Body of pancreas (tissue), 4 donors: Measurements from ENCODE around the gene LRFN2.

ENCODE experiments used
- POLR2A ChIP-seq, 3 donors: fragments of 450-650 bp; IDR thresholded peaks; one replicate each; pipeline ENCODE4 v1.6.1; 2016; ENCODE audit warnings: antibody characterized with exemption in 3 of 3, mild to moderate bottlenecking in 2 of 3
- TF ChIP-seq, protein P1 (sequence below), 7 experiments: fragments of 450-650 bp in 4 of 7; fragments of 200-600 bp in 3 of 7; sonication (generic) in 3 of 7; IDR thresholded peaks; one replicate each; pipeline ENCODE4 v1.5.1; 2016 to 2019; ENCODE audit warnings: antibody characterized with exemption in 7 of 7

DNA sequence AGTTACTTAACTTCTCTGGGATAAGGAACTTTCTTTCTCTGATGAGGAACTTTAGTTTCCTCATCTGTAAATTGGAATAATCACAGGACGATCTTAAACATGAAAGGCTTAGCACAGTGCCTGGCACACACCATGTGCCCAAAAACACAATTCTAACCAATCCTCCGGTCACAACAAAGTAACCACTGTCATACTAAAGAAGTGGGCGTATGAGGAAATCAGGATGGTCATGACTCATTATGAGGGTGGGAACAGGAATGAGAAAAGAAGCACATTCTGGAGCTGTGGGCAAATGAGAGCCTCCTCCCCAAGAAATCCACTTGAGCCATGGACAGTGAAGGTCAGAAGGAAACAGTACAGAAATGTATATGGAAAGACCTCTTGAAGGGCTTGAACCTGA is 82.9 kb downstream of the LRFN2 start:
- TF ChIP-seq, protein P1, sequence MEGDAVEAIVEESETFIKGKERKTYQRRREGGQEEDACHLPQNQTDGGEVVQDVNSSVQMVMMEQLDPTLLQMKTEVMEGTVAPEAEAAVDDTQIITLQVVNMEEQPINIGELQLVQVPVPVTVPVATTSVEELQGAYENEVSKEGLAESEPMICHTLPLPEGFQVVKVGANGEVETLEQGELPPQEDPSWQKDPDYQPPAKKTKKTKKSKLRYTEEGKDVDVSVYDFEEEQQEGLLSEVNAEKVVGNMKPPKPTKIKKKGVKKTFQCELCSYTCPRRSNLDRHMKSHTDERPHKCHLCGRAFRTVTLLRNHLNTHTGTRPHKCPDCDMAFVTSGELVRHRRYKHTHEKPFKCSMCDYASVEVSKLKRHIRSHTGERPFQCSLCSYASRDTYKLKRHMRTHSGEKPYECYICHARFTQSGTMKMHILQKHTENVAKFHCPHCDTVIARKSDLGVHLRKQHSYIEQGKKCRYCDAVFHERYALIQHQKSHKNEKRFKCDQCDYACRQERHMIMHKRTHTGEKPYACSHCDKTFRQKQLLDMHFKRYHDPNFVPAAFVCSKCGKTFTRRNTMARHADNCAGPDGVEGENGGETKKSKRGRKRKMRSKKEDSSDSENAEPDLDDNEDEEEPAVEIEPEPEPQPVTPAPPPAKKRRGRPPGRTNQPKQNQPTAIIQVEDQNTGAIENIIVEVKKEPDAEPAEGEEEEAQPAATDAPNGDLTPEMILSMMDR (IDR thresholded peaks at IDR 0.05): no peak
- no peak for TF ChIP-seq POLR2A (IDR thresholded peaks at IDR 0.05)
